Measurements from ENCODE around the gene PLCH1. TPM values are rescaled to one million over a fixed set of nuclear protein-coding genes. Genes with fewer than 3 reads are reported as not detected.

The PLCH1 gene
- total RNA-seq, 1 donor: 0.36 TPM

- peak; percentile 59 for DNase-seq (ENCODE audit: insufficient read length, low spot score, missing footprints)
- no peaks in the 10 kb centered on the region for H3K36me3 ChIP-seq (ENCODE audit: insufficient read depth, low read length)
Measured at GRCh38 chr3:155712008-155712407, 32.9 kb downstream of the PLCH1 start.

GRCh38 chr3:155704771-155705559 lies 39.9 kb downstream of the PLCH1 start:
- no peak overlapping the region for H3K4me3 ChIP-seq (ENCODE audit: insufficient read depth, low read length)
- no peaks in the 10 kb centered on the region for H3K79me2 ChIP-seq (ENCODE audit: insufficient read depth, low read length)
- no peaks in the 10 kb centered on the region for H3K9me3 ChIP-seq (ENCODE audit: low read depth, low read length)
- H3K4me1 ChIP-seq (ENCODE audit: insufficient read depth, low read length): no peaks in the 10 kb centered on the region
- no peaks in the 10 kb centered on the region for H3K36me3 ChIP-seq (ENCODE audit: insufficient read depth, low read length)
- H4K20me1 ChIP-seq (ENCODE audit: insufficient read depth, low read length): no peaks in the 10 kb centered on the region
- H3K27ac ChIP-seq (ENCODE audit: low read depth, low read length): no peak overlapping the region
- H3K27me3 ChIP-seq (ENCODE audit: insufficient read depth, low read length): no peaks in the 10 kb centered on the region
- no peak for DNase-seq (ENCODE audit: insufficient read length, low spot score, missing footprints)
- TF ChIP-seq, protein P1, sequence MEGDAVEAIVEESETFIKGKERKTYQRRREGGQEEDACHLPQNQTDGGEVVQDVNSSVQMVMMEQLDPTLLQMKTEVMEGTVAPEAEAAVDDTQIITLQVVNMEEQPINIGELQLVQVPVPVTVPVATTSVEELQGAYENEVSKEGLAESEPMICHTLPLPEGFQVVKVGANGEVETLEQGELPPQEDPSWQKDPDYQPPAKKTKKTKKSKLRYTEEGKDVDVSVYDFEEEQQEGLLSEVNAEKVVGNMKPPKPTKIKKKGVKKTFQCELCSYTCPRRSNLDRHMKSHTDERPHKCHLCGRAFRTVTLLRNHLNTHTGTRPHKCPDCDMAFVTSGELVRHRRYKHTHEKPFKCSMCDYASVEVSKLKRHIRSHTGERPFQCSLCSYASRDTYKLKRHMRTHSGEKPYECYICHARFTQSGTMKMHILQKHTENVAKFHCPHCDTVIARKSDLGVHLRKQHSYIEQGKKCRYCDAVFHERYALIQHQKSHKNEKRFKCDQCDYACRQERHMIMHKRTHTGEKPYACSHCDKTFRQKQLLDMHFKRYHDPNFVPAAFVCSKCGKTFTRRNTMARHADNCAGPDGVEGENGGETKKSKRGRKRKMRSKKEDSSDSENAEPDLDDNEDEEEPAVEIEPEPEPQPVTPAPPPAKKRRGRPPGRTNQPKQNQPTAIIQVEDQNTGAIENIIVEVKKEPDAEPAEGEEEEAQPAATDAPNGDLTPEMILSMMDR (IDR thresholded peaks at IDR 0.05; ENCODE audit: extremely low read depth, low read depth, low read length): no peak
- no peak overlapping the region for H3K4me2 ChIP-seq (ENCODE audit: insufficient read depth, low read length)
- H2AFZ ChIP-seq (ENCODE audit: low read length): peak overlapping the region; percentile 50

More at GRCh38 chr3:155712008-155712407, 32.9 kb downstream of the PLCH1 start:
- H3K9me3 ChIP-seq (ENCODE audit: low read depth, low read length): no peaks in the 10 kb centered on the region
- H3K4me1 ChIP-seq (ENCODE audit: insufficient read depth, low read length): no peaks in the 10 kb centered on the region
- H3K79me2 ChIP-seq (ENCODE audit: insufficient read depth, low read length): no peaks in the 10 kb centered on the region
- H3K27ac ChIP-seq (ENCODE audit: low read depth, low read length): no peak overlapping the region
- no peaks in the 10 kb centered on the region for H4K20me1 ChIP-seq (ENCODE audit: insufficient read depth, low read length)
- H3K27me3 ChIP-seq (ENCODE audit: insufficient read depth, low read length): no peaks in the 10 kb centered on the region
- TF ChIP-seq, protein P1 (IDR thresholded peaks at IDR 0.05; ENCODE audit: extremely low read depth, low read depth, low read length): no peak
- no peak overlapping the region for H2AFZ ChIP-seq (ENCODE audit: low read length)
- peak overlapping the region; percentile 29 for H3K4me2 ChIP-seq (ENCODE audit: insufficient read depth, low read length)
- H3K4me3 ChIP-seq (ENCODE audit: insufficient read depth, low read length): no peak overlapping the region

DNA sequence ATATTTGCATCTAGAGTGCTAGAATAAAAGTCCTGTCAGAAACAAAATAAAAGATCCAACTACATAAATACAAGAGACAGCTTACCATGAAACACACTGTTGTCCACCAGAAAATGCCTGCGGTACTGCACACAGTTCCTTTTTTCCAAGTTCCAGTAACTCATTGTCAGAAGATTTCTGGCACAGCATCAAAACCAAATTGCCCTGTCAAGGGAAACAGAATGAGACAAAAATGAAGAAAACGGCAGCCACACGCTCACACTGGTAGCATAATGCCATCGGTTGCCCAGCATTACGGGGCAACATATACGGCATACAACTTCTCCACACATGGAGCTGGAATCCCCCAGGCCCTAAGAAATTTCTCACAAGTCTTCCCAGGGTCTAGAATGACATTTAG lies 40.8 kb downstream of the PLCH1 start:
- no peaks in the 10 kb centered on the region for H3K79me2 ChIP-seq (ENCODE audit: insufficient read depth, low read length)
- H3K36me3 ChIP-seq (ENCODE audit: insufficient read depth, low read length): no peaks in the 10 kb centered on the region
- no peaks in the 10 kb centered on the region for H3K9me3 ChIP-seq (ENCODE audit: low read depth, low read length)
- DNase-seq (ENCODE audit: insufficient read length, low spot score, missing footprints): no peak
- H3K4me1 ChIP-seq (ENCODE audit: insufficient read depth, low read length): no peaks in the 10 kb centered on the region
- no peaks in the 10 kb centered on the region for H3K27me3 ChIP-seq (ENCODE audit: insufficient read depth, low read length)
- no peak overlapping the region for H3K4me2 ChIP-seq (ENCODE audit: insufficient read depth, low read length)
- H3K4me3 ChIP-seq (ENCODE audit: insufficient read depth, low read length): no peak overlapping the region
- H2AFZ ChIP-seq (ENCODE audit: low read length): peak overlapping the region; percentile 42
- H3K27ac ChIP-seq (ENCODE audit: low read depth, low read length): no peak overlapping the region
- H4K20me1 ChIP-seq (ENCODE audit: insufficient read depth, low read length): no peaks in the 10 kb centered on the region
- TF ChIP-seq, protein P1 (IDR thresholded peaks at IDR 0.05; ENCODE audit: extremely low read depth, low read depth, low read length): no peak

DNA sequence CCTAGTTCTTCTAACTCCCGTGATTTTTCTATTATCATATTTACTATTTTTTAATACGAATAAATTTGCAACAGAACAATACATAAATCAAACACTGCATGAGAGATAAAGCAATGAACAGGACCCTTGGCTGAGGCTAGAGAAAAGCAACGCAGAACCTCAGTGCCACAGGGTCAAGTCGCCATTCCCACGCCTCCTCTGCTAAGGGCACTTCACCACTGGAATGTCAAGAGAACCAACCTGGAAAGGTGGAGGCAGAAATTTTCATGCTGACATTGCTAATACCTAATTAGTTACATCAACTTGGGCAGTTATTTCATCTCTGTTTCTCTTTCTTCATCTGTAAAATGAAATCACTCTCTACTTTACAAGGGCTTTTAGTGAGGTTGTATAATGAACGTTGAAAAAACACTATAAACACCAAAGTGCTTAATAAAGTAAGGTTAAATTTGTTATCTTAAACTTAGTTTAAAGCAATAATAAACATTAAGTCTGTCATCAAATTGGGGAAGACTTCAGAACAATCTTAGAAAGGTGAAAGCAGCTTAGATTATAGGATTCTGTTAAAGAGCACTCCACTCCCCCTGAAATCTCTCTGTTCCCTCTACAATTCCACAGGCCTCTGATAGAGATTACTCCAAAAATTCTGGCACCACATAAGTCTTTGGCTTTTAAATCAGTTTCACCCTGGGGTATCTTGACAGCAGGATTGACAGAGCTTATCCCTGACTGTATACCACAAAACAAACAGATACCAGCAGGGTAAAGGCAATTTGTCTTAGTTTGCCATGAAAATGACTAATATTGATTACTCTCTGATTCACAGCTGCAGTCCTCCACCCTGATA lies 41.9 kb downstream of the PLCH1 start:
- Histone ChIP-seq H3K4me1 (ENCODE audit: insufficient read depth, low read length) (no peaks in the 10 kb centered on the region), H3K27me3 (ENCODE audit: insufficient read depth, low read length) (no peaks in the 10 kb centered on the region), H3K79me2 (ENCODE audit: insufficient read depth, low read length) (no peaks in the 10 kb centered on the region), H3K4me3 (ENCODE audit: insufficient read depth, low read length) (no peak overlapping the region), H3K36me3 (ENCODE audit: insufficient read depth, low read length) (no peaks in the 10 kb centered on the region), H3K27ac (ENCODE audit: low read depth, low read length) (no peak overlapping the region), H2AFZ (ENCODE audit: low read length) (no peak overlapping the region), H3K4me2 (ENCODE audit: insufficient read depth, low read length) (no peak overlapping the region), H3K9me3 (ENCODE audit: low read depth, low read length) (no peaks in the 10 kb centered on the region), H4K20me1 (ENCODE audit: insufficient read depth, low read length) (no peaks in the 10 kb centered on the region)
- no peak for DNase-seq (ENCODE audit: insufficient read length, low spot score, missing footprints)
- TF ChIP-seq, protein P1 (IDR thresholded peaks at IDR 0.05; ENCODE audit: extremely low read depth, low read depth, low read length): no peak
